ENCODE data around the gene MIEN1. TPM values are rescaled to one million over a fixed set of nuclear protein-coding genes. Genes with fewer than 3 reads are reported as not detected.
A peak's percentile ranks its signal among the peaks of the same experiment; 100 is the strongest.

MIEN1 gene
- total and polyA plus RNA-seq, 2 of the 13 experiments (the other 11 are each of a cell fraction or from before 2014, with no cell fraction given), result 40.6 to 56.6 TPM

DNA sequence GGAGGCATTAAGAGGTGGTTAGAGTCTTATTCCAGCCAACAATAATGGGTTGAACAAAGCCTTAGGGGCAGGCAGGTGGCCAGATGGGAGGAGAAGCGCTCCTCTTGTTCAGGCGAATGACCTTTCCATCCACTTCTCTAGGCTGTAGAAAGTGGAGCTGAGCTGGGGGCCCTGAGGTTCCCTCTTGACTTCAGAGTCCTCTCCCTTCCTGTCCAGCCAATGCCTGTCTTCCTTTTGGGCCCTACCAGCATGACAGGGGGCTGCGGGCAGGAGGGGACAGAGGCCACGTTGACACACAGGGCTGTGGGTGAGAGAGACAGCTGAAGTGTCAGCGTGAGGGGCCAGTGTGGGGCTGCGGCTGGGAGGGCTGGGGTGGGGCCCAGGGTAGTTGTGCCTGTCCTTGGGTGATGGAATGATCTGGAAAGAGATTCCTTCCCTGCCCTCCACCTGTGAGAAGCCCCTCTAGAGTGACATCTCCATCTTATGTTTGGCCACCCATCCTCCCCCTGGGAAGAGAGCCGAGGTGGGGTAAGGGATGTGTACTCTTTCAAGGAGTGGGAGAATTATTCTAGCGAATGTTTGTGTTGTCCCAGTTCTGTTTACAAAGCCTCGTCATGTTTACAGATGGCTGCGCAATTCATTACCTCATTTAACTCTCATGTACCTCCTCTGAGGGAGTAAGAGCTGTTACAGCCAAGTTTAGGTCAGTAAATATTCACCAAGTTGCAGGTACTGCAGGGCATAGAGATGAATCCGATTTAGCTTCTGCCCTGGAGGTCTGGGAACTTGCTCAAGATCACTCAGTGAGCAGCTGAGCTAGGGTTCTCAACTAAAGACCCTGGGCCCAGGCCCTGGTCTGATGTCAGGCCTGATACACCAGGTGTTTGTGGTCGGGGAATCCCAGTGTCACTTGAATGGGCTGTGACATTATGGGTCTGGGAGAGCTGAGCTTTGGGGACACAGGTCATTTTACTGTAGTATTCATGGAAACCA, 27.1 kb downstream of the MIEN1 start (continued):
- TF ChIP-seq, protein P1, sequence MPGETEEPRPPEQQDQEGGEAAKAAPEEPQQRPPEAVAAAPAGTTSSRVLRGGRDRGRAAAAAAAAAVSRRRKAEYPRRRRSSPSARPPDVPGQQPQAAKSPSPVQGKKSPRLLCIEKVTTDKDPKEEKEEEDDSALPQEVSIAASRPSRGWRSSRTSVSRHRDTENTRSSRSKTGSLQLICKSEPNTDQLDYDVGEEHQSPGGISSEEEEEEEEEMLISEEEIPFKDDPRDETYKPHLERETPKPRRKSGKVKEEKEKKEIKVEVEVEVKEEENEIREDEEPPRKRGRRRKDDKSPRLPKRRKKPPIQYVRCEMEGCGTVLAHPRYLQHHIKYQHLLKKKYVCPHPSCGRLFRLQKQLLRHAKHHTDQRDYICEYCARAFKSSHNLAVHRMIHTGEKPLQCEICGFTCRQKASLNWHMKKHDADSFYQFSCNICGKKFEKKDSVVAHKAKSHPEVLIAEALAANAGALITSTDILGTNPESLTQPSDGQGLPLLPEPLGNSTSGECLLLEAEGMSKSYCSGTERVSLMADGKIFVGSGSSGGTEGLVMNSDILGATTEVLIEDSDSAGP (CRISPR knock-in tag; IDR thresholded peaks at IDR 0.05; ENCODE audit: borderline replicate concordance), result peak; percentile 62; the same call in 1 of the 2 replicates
- TF ChIP-seq, protein P2, sequence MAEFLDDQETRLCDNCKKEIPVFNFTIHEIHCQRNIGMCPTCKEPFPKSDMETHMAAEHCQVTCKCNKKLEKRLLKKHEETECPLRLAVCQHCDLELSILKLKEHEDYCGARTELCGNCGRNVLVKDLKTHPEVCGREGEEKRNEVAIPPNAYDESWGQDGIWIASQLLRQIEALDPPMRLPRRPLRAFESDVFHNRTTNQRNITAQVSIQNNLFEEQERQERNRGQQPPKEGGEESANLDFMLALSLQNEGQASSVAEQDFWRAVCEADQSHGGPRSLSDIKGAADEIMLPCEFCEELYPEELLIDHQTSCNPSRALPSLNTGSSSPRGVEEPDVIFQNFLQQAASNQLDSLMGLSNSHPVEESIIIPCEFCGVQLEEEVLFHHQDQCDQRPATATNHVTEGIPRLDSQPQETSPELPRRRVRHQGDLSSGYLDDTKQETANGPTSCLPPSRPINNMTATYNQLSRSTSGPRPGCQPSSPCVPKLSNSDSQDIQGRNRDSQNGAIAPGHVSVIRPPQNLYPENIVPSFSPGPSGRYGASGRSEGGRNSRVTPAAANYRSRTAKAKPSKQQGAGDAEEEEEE (CRISPR knock-in tag; IDR thresholded peaks at IDR 0.05; ENCODE audit: borderline replicate concordance), result 0 out of 2 replicates have a peak, but pooled peaks have one; percentile 41
- TF ChIP-seq EP300 (IDR thresholded peaks at IDR 0.05; ENCODE audit: low read depth in 2 of 2, low read length in 2 of 2) (peak in 1 of 2 experiments; percentile 42; a peak in 2 of 4 replicates), EP300 (CRISPR knock-in tag; IDR thresholded peaks at IDR 0.05; ENCODE audit: borderline replicate concordance) (no peak), ZNF572 (CRISPR knock-in tag; IDR thresholded peaks at IDR 0.05) (0 out of 2 replicates have a peak, but pooled peaks have one; percentile 34), ZNF30 (CRISPR knock-in tag; IDR thresholded peaks at IDR 0.05) (no peak), FOXA3 (CRISPR knock-in tag; IDR thresholded peaks at IDR 0.05) (peak; percentile 96), ZNF619 (CRISPR knock-in tag; IDR thresholded peaks at IDR 0.05) (no peak), MXD4 (CRISPR knock-in tag; IDR thresholded peaks at IDR 0.05) (no peak; the same call in 1 of the 2 replicates), SIN3A (IDR thresholded peaks at IDR 0.05; ENCODE audit: borderline replicate concordance, low read depth, low read length) (peak; percentile 90)
- TF ChIP-seq, protein P3, sequence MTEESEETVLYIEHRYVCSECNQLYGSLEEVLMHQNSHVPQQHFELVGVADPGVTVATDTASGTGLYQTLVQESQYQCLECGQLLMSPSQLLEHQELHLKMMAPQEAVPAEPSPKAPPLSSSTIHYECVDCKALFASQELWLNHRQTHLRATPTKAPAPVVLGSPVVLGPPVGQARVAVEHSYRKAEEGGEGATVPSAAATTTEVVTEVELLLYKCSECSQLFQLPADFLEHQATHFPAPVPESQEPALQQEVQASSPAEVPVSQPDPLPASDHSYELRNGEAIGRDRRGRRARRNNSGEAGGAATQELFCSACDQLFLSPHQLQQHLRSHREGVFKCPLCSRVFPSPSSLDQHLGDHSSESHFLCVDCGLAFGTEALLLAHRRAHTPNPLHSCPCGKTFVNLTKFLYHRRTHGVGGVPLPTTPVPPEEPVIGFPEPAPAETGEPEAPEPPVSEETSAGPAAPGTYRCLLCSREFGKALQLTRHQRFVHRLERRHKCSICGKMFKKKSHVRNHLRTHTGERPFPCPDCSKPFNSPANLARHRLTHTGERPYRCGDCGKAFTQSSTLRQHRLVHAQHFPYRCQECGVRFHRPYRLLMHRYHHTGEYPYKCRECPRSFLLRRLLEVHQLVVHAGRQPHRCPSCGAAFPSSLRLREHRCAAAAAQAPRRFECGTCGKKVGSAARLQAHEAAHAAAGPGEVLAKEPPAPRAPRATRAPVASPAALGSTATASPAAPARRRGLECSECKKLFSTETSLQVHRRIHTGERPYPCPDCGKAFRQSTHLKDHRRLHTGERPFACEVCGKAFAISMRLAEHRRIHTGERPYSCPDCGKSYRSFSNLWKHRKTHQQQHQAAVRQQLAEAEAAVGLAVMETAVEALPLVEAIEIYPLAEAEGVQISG (CRISPR knock-in tag; IDR thresholded peaks at IDR 0.05), result 0 out of 2 replicates have a peak, but pooled peaks have one; percentile 18
- TF ChIP-seq, protein P4, sequence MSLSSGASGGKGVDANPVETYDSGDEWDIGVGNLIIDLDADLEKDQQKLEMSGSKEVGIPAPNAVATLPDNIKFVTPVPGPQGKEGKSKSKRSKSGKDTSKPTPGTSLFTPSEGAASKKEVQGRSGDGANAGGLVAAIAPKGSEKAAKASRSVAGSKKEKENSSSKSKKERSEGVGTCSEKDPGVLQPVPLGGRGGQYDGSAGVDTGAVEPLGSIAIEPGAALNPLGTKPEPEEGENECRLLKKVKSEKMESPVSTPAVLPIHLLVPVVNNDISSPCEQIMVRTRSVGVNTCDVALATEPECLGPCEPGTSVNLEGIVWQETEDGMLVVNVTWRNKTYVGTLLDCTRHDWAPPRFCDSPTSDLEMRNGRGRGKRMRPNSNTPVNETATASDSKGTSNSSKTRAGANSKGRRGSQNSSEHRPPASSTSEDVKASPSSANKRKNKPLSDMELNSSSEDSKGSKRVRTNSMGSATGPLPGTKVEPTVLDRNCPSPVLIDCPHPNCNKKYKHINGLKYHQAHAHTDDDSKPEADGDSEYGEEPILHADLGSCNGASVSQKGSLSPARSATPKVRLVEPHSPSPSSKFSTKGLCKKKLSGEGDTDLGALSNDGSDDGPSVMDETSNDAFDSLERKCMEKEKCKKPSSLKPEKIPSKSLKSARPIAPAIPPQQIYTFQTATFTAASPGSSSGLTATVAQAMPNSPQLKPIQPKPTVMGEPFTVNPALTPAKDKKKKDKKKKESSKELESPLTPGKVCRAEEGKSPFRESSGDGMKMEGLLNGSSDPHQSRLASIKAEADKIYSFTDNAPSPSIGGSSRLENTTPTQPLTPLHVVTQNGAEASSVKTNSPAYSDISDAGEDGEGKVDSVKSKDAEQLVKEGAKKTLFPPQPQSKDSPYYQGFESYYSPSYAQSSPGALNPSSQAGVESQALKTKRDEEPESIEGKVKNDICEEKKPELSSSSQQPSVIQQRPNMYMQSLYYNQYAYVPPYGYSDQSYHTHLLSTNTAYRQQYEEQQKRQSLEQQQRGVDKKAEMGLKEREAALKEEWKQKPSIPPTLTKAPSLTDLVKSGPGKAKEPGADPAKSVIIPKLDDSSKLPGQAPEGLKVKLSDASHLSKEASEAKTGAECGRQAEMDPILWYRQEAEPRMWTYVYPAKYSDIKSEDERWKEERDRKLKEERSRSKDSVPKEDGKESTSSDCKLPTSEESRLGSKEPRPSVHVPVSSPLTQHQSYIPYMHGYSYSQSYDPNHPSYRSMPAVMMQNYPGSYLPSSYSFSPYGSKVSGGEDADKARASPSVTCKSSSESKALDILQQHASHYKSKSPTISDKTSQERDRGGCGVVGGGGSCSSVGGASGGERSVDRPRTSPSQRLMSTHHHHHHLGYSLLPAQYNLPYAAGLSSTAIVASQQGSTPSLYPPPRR (CRISPR knock-in tag; IDR thresholded peaks at IDR 0.05; ENCODE audit: borderline replicate concordance), result peak; percentile 85
- TF ChIP-seq, protein P5, sequence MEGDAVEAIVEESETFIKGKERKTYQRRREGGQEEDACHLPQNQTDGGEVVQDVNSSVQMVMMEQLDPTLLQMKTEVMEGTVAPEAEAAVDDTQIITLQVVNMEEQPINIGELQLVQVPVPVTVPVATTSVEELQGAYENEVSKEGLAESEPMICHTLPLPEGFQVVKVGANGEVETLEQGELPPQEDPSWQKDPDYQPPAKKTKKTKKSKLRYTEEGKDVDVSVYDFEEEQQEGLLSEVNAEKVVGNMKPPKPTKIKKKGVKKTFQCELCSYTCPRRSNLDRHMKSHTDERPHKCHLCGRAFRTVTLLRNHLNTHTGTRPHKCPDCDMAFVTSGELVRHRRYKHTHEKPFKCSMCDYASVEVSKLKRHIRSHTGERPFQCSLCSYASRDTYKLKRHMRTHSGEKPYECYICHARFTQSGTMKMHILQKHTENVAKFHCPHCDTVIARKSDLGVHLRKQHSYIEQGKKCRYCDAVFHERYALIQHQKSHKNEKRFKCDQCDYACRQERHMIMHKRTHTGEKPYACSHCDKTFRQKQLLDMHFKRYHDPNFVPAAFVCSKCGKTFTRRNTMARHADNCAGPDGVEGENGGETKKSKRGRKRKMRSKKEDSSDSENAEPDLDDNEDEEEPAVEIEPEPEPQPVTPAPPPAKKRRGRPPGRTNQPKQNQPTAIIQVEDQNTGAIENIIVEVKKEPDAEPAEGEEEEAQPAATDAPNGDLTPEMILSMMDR (CRISPR knock-in tag; IDR thresholded peaks at IDR 0.05), result peak; percentile 44

Measured in HepG2 (cell line).